IMR-90 (cell line): ENCODE results near the gene CCDC175. TPM values are rescaled to one million over a fixed set of nuclear protein-coding genes. Genes with fewer than 3 reads are reported as not detected.
A peak's percentile ranks its signal among the peaks of the same experiment; 100 is the strongest.

Source experiments
- ATAC-seq: fragments of 200-7000 bp; cut with Tn5 transposase; 2 replicates; pipeline ENCODE4 v1.9.1; 2020; ENCODE audit warnings: low read depth, mild to moderate bottlenecking, moderate library complexity
- BruUV-seq: library from RNA; stranded (reverse); fragments of 400-500 nt; replicated peaks from 2 replicates; lab custom pipeline; 2021; lab: Mats Ljungman, UMichigan
- CTCF ChIA-PET: fragments of 300-600 bp; formaldehyde crosslinking; extraction: SDS; loops from one replicate; lab custom pipeline; 2021; ENCODE audit warnings: antibody characterized with exemption; lab: Yijun Ruan, JAX
- POLR2A ChIA-PET: fragments of 300-600 bp; sonication (Branson Sonifier 250); formaldehyde crosslinking; loops from one replicate; lab custom pipeline; 2022; ENCODE audit warnings: antibody characterized with exemption; ENCODE audit not compliant: unreplicated experiment; lab: Charles Lee
- DNase-seq: peaks from one replicate; pipeline ENCODE4 v3.0.0; 2013
- H2AFZ ChIP-seq: replicated peaks from 2 replicates; pipeline ENCODE3; 2013; ENCODE audit warnings: low read length, mild to moderate bottlenecking; ENCODE audit not compliant: poor library complexity
- H2AK5ac ChIP-seq: 2 replicates; pipeline ENCODE4 v1.6.1; 2013; ENCODE audit warnings: low read depth, low read length, inconsistent platforms
- H2AK9ac ChIP-seq: replicated peaks from 2 replicates; pipeline ENCODE3; 2013; ENCODE audit warnings: mild to moderate bottlenecking, low read depth, low read length, moderate library complexity; ENCODE audit not compliant: poor library complexity
- H2BK120ac ChIP-seq: 2 replicates; pipeline ENCODE4 v1.6.1; 2013; ENCODE audit warnings: low read depth, low read length, inconsistent platforms
- H2BK15ac ChIP-seq: 3 replicates; pipeline ENCODE4 v1.6.1; 2013; ENCODE audit warnings: low read depth, low read length, inconsistent platforms
- H2BK20ac ChIP-seq: 2 replicates; pipeline ENCODE4 v1.6.1; 2013; ENCODE audit warnings: low read depth, mild to moderate bottlenecking, inconsistent platforms, low read length, moderate library complexity
- H2BK5ac ChIP-seq: 2 replicates; pipeline ENCODE4 v1.6.1; 2013; ENCODE audit warnings: mild to moderate bottlenecking, low read depth, low read length, inconsistent platforms; ENCODE audit not compliant: poor library complexity, severe bottlenecking
- H3K14ac ChIP-seq: replicated peaks from 2 replicates; pipeline ENCODE4 v1.6.1; 2013; ENCODE audit warnings: low read depth, low read length, inconsistent platforms
- H3K18ac ChIP-seq: 2 replicates; pipeline ENCODE4 v1.6.1; 2013; ENCODE audit warnings: low read depth, low read length, control low read depth
- H3K23ac ChIP-seq: 2 replicates; pipeline ENCODE4 v1.6.1; 2013; ENCODE audit warnings: low read depth, low read length, inconsistent platforms
- H3K27ac ChIP-seq: 2 replicates; pipeline ENCODE4 v1.5.1; 2013; ENCODE audit warnings: mild to moderate bottlenecking, control low read depth, low read length; ENCODE audit not compliant: insufficient read depth
- H3K27me3 ChIP-seq: 2 replicates; pipeline ENCODE4 v1.6.1; 2013; ENCODE audit warnings: low read length; ENCODE audit not compliant: control insufficient read depth, insufficient read depth
- H3K36me3 ChIP-seq: 2 replicates; pipeline ENCODE4 v1.6.1; 2013; ENCODE audit warnings: low read length, mixed read lengths; ENCODE audit not compliant: control insufficient read depth, insufficient read depth
- H3K4ac ChIP-seq: 2 replicates; pipeline ENCODE4 v1.6.1; 2013; ENCODE audit warnings: low read depth, low read length, inconsistent platforms
- H3K4me1 ChIP-seq: 2 replicates; pipeline ENCODE4 v1.6.1; 2013; ENCODE audit warnings: low read length, mixed read lengths; ENCODE audit not compliant: control insufficient read depth, insufficient read depth
- H3K4me2 ChIP-seq: 2 replicates; pipeline ENCODE4 v1.6.1; 2013; ENCODE audit warnings: low read depth, mild to moderate bottlenecking, control low read depth, low read length, moderate library complexity
- H3K4me3 ChIP-seq: 2 replicates; pipeline ENCODE4 v1.5.1; 2013; ENCODE audit warnings: low read depth, mild to moderate bottlenecking, control low read depth, low read length, moderate library complexity; ENCODE audit not compliant: insufficient read depth
- H3K56ac ChIP-seq: 2 replicates; pipeline ENCODE4 v1.6.1; 2013; ENCODE audit warnings: low read length, inconsistent platforms; ENCODE audit not compliant: insufficient read depth; ENCODE audit errors: extremely low read depth
- H3K79me1 ChIP-seq, 2 experiments: 2 replicates each; pipeline ENCODE4 v1.6.1; 2013; ENCODE audit warnings: low read length in 2 of 2, inconsistent platforms in 1 of 2, low read depth in 1 of 2
- H3K9ac ChIP-seq: 2 replicates; pipeline ENCODE4 v1.6.1; 2013; ENCODE audit warnings: low read depth, low read length, control low read depth
- H3K9me1 ChIP-seq: 2 replicates; pipeline ENCODE4 v1.6.1; 2013; ENCODE audit warnings: low read length, inconsistent platforms; ENCODE audit not compliant: insufficient read depth
- H3K9me3 ChIP-seq: 2 replicates; pipeline ENCODE4 v1.6.1; 2013; ENCODE audit warnings: low read length; ENCODE audit not compliant: control insufficient read depth, insufficient read depth
- H4K20me1 ChIP-seq: 2 replicates; pipeline ENCODE4 v1.6.1; 2013; ENCODE audit warnings: low read length, inconsistent platforms; ENCODE audit not compliant: insufficient read depth
- H4K5ac ChIP-seq: 2 replicates; pipeline ENCODE4 v1.6.1; 2013; ENCODE audit warnings: mild to moderate bottlenecking, low read depth, low read length, control low read depth
- H4K8ac ChIP-seq, 2 experiments: 2 replicates each; pipeline ENCODE4 v1.6.1; 2013; ENCODE audit warnings: low read depth in 2 of 2, low read length in 2 of 2, control low read depth in 1 of 2, inconsistent platforms in 1 of 2
- H4K91ac ChIP-seq: 2 replicates; pipeline ENCODE4 v1.6.1; 2013; ENCODE audit warnings: low read depth, low read length, inconsistent platforms; ENCODE audit not compliant: insufficient read depth
- FOS ChIP-seq: fragments of 150-350 bp; IDR thresholded peaks from 2 replicates; pipeline ENCODE4 v1.6.1; 2016; ENCODE audit warnings: low read depth, low read length
- MAFK ChIP-seq: IDR thresholded peaks from 2 replicates; pipeline ENCODE4 v1.6.1; 2012; ENCODE audit warnings: low read depth, low read length, improper control_type of control experiment
- NFE2L2 ChIP-seq: fragments of 150-350 bp; IDR thresholded peaks from 2 replicates; pipeline ENCODE4 v1.6.1; 2016; ENCODE audit warnings: low read depth, mild to moderate bottlenecking, low read length
- POLR2A ChIP-seq: IDR thresholded peaks from 2 replicates; pipeline ENCODE4 v1.6.1; 2012; ENCODE audit warnings: mild to moderate bottlenecking, low read depth, low read length
- RAD21 ChIP-seq: IDR thresholded peaks from 2 replicates; pipeline ENCODE4 v1.6.1; 2012; ENCODE audit warnings: low read length, improper control_type of control experiment
- WGBS, 2 experiments: methylation state at CpG; one replicate each; pipeline versions ENCODE4 v1.1.5 to v1.1.7; 2013; ENCODE audit warnings: missing lambda C conversion rate in 2 of 2; ENCODE audit not compliant: insufficient read length in 1 of 2; ENCODE audit errors: extremely low coverage in 2 of 2; 5-methylcytosine and 5-hydroxymethylcytosine counted together
- dilution Hi-C: fragments of 300-500 bp; cut with HindIII; formaldehyde crosslinking; loops from one replicate; pipeline ENCODE4 v1.14.3; 2018; ENCODE audit warnings: low sequenced_read_pairs; ENCODE audit not compliant: unreplicated experiment
- in situ Hi-C: fragments of 300-500 bp; cut with MboI; formaldehyde crosslinking; loops from 3 replicates; pipeline ENCODE4 v1.14.3; 2019; ENCODE audit warnings: low sequenced_read_pairs, inconsistent platforms, mixed read lengths
- intact Hi-C: fragments of 100-400 bp; cut with micrococcal nuclease; formaldehyde crosslinking; loops from 2 replicates; pipeline ENCODE4 v1.10.0; 2022
- polyA plus RNA-seq, 3 experiments: library from polyadenylated mRNA; depleted of rRNA; stranded (reverse); fragments of >200 nt; gene quantifications; 2 replicates each; pipeline ENCODE4 v1.2.3, GENCODE V29; 2012; ENCODE audit warnings: low replicate concordance in 1 of 3
- total RNA-seq: library from RNA; depleted of rRNA; stranded (reverse); fragments of >200 nt; gene quantifications from 2 replicates; pipeline ENCODE4 v1.2.3, GENCODE V29; 2012

Gene CCDC175
- total and polyA plus RNA-seq, 2 of the 4 experiments (the other 2 are of a cell fraction) = not detected

- Histone ChIP-seq H4K20me1 (peaks cover 17% of the 10 kb centered on the region; the same call in 1 of the 2 replicates), H3K23ac (peak overlapping the region; percentile 99), H3K18ac (peak overlapping the region; percentile 93), H3K36me3 (peaks cover 9% of the 10 kb centered on the region), H3K27me3 (no peaks in the 10 kb centered on the region), H3K9me3 (no peaks in the 10 kb centered on the region), H2BK120ac (peak overlapping the region; percentile 92), H4K91ac (peak overlapping the region; percentile 94), H2BK5ac (peak overlapping the region; percentile 97), H3K4me3 (peak overlapping the region; percentile 94), H2AFZ (no peak overlapping the region), H3K56ac (peak overlapping the region; percentile 99), H4K8ac (peak overlapping the region; percentile 79 to 88), H2AK9ac (peak overlapping the region; percentile 7), H3K9me1 (peaks cover 10% of the 10 kb centered on the region), H2AK5ac (peak overlapping the region; percentile 50; the same call in 1 of the 2 replicates), H3K4me2 (peak overlapping the region; percentile 87), H3K27ac (peak overlapping the region; percentile 93), H4K5ac (peak overlapping the region; percentile 67; the same call in 1 of the 2 replicates), H3K14ac (peak overlapping the region; percentile 97), H2BK20ac (peak overlapping the region; percentile 91), H3K9ac (peak overlapping the region; percentile 99), H3K4ac (peak overlapping the region; percentile 97), H2BK15ac (peak overlapping the region; percentile 69; the same call in 2 of the 3 replicates), H3K4me1 (peaks cover 9% of the 10 kb centered on the region), H3K79me1 (peaks cover 7 to 55% of the 10 kb centered on the region in 2 experiments)
- DNase-seq = peak; percentile 95
- WGBS, 2 experiments = no CpG with 5 or more reads among the region's 6 CpGs
- dilution Hi-C loops (no loop called here), in situ Hi-C loops (loop anchor here (25.0 kb wide), 1 partner anchor 605 kb away; the partner anchor contains the start of gene PCNX4), intact Hi-C loops (no loop called here)
- peak; percentile 30 for ATAC-seq
- CTCF ChIA-PET = interaction anchor here (0.6 to 2.6 kb wide), 2 partner anchors 11 to 744 kb away, joined by 3 to 12 read pairs; no protein-coding TSS in a partner anchor
- POLR2A ChIA-PET = no interaction called here
- TF ChIP-seq POLR2A (peak; percentile 87; the same call in 1 of the 2 replicates), RAD21 (no peak), FOS (peak; percentile 59; the same call in 1 of the 2 replicates), NFE2L2 (peak; percentile 92), MAFK (peak; percentile 25; the same call in 1 of the 2 replicates)
- TSS peak; percentile 42 for BruUV-seq
These were observed 93.9 kb downstream of the CCDC175 start for GRCh38 chr14:59482541-59483331.
